Brain microvascular endothelial cell (primary cell): ENCODE results near the gene GJC1.

Source experiments
- DNase-seq: peaks from one replicate; pipeline ENCODE4 v3.0.0-alpha.2; 2020
- H3K27ac ChIP-seq: fragments of 250-450 bp; sonication (Bioruptor Pico); 2 replicates; pipeline ENCODE4 v1.5.1; 2020; ENCODE audit warnings: mild to moderate bottlenecking, moderate library complexity
- H3K27me3 ChIP-seq: fragments of 250-450 bp; sonication (Bioruptor Pico); replicated peaks from 2 replicates; pipeline ENCODE4 v1.5.1; 2020; ENCODE audit warnings: mild to moderate bottlenecking
- H3K36me3 ChIP-seq: fragments of 250-450 bp; sonication (Bioruptor Pico); replicated peaks from 2 replicates; pipeline ENCODE4 v1.5.1; 2020; ENCODE audit warnings: mild to moderate bottlenecking
- H3K4me3 ChIP-seq: 2 replicates; pipeline ENCODE4 v1.5.1; 2011; ENCODE audit warnings: low read depth, mild to moderate bottlenecking, control low read depth, low read length, moderate library complexity
- CTCF ChIP-seq: IDR thresholded peaks from 2 replicates; pipeline ENCODE4 v1.5.1; 2011; ENCODE audit warnings: low read depth, mild to moderate bottlenecking, moderate library complexity, low read length, control low read depth, inconsistent platforms; ENCODE audit errors: missing control alignments
- in situ Hi-C: cut with HindIII; loops from 2 replicates; pipeline ENCODE4 v1.10.0; 2017; ENCODE audit warnings: low sequenced_read_pairs, low pct_ligation_motif_present

The GJC1 gene

GRCh38 chr17:44766409-44767038 is 63.6 kb downstream of the GJC1 start:
- in situ Hi-C loops = no loop called here
- H3K4me3 ChIP-seq = no peak overlapping the region

GRCh38 chr17:44765965-44766364 is 64.1 kb downstream of the GJC1 start:
- in situ Hi-C loops = no loop called here
- H3K36me3 ChIP-seq = no peaks in the 10 kb centered on the region
- no peak overlapping the region for H3K4me3 ChIP-seq
- H3K27ac ChIP-seq = no peak overlapping the region
- DNase-seq = no peak
- TF ChIP-seq CTCF = no peak
- no peaks in the 10 kb centered on the region for H3K27me3 ChIP-seq

More at GRCh38 chr17:44766409-44767038, 63.6 kb downstream of the GJC1 start:
- no peak for DNase-seq
- no peak for TF ChIP-seq CTCF
- Histone ChIP-seq H3K27me3 (no peaks in the 10 kb centered on the region), H3K36me3 (no peaks in the 10 kb centered on the region), H3K27ac (no peak overlapping the region)

- TF ChIP-seq CTCF = no peak
- no peak for DNase-seq
- H3K4me3 ChIP-seq = no peak overlapping the region
- no peak overlapping the region for H3K27ac ChIP-seq
- H3K27me3 ChIP-seq = peaks cover 5% of the 10 kb centered on the region
- in situ Hi-C loops = no loop called here
- H3K36me3 ChIP-seq = no peaks in the 10 kb centered on the region
These were observed 66.9 kb downstream of the GJC1 start for GRCh38 chr17:44763170-44763569.

- in situ Hi-C loops = no loop called here
- no peak for DNase-seq
- H3K27ac ChIP-seq = no peak overlapping the region
- H3K36me3 ChIP-seq = no peaks in the 10 kb centered on the region
- TF ChIP-seq CTCF = peak; percentile 27
- H3K4me3 ChIP-seq = no peak overlapping the region
- H3K27me3 ChIP-seq = peaks cover 5% of the 10 kb centered on the region
These were observed 67.9 kb downstream of the GJC1 start for GRCh38 chr17:44761932-44762810.

- Histone ChIP-seq H3K36me3 (no peaks in the 10 kb centered on the region), H3K4me3 (no peak overlapping the region), H3K27me3 (peaks cover 5% of the 10 kb centered on the region), H3K27ac (no peak overlapping the region)
- TF ChIP-seq CTCF = no peak
- DNase-seq = no peak
- in situ Hi-C loops = no loop called here
These were observed 69.4 kb downstream of the GJC1 start for GRCh38 chr17:44760474-44761308.
